KMS-11 (cell line): Measurements from ENCODE around the gene SPRR4.

Experiments
- H2AFZ ChIP-seq: fragments of 200-600 bp; sonication (generic); 2 replicates; pipeline ENCODE4 v1.6.1; 2016; ENCODE audit warnings: antibody characterized with exemption, mixed run types, low read depth
- H3K27ac ChIP-seq: fragments of 200-600 bp; sonication (generic); 2 replicates; pipeline ENCODE4 v1.6.1; 2016; ENCODE audit warnings: mild to moderate bottlenecking, mixed run types
- H3K27me3 ChIP-seq: fragments of 200-600 bp; sonication (generic); 2 replicates; pipeline ENCODE4 v1.6.1; 2017; ENCODE audit warnings: mild to moderate bottlenecking, low read depth, mixed run types, moderate library complexity; ENCODE audit not compliant: insufficient read depth
- H3K36me3 ChIP-seq: fragments of 200-600 bp; sonication (generic); 2 replicates; pipeline ENCODE4 v1.6.1; 2017; ENCODE audit warnings: mild to moderate bottlenecking, mixed run types; ENCODE audit not compliant: insufficient read depth
- H3K4me1 ChIP-seq: fragments of 200-600 bp; sonication (generic); 2 replicates; pipeline ENCODE4 v1.6.1; 2016; ENCODE audit warnings: mild to moderate bottlenecking, low read depth, mixed run types; ENCODE audit not compliant: poor library complexity, severe bottlenecking
- H3K4me2 ChIP-seq: fragments of 200-600 bp; sonication (generic); 2 replicates; pipeline ENCODE4 v1.7.0; 2016; ENCODE audit warnings: mild to moderate bottlenecking, mixed run types
- H3K4me3 ChIP-seq: fragments of 200-600 bp; sonication (generic); IDR thresholded peaks from 2 replicates; pipeline ENCODE4 v1.6.1; 2017; ENCODE audit warnings: low read depth, low read length, mixed read lengths; ENCODE audit not compliant: insufficient read depth
- H3K79me2 ChIP-seq: fragments of 200-600 bp; sonication (generic); 2 replicates; pipeline ENCODE4 v1.6.1; 2016; ENCODE audit warnings: low read depth, mixed run types; ENCODE audit not compliant: insufficient read depth
- H3K9ac ChIP-seq: fragments of 200-600 bp; sonication (generic); 2 replicates; pipeline ENCODE4 v1.6.1; 2016; ENCODE audit warnings: mild to moderate bottlenecking, mixed run types
- H4K20me1 ChIP-seq: fragments of 200-600 bp; sonication (generic); 2 replicates; pipeline ENCODE4 v1.6.1; 2016; ENCODE audit warnings: mild to moderate bottlenecking, mixed run types; ENCODE audit not compliant: insufficient read depth
- CTCF ChIP-seq: fragments of 200-600 bp; sonication (generic); conservative IDR thresholded peaks from 2 replicates; pipeline ENCODE4 v1.6.1; 2017; ENCODE audit warnings: low read depth, mild to moderate bottlenecking, antibody characterized with exemption, low read length, moderate library complexity, mixed read lengths

The SPRR4 gene

GRCh38 chr1:152932170-152932811 lies 38.2 kb upstream of the SPRR4 start:
- Histone ChIP-seq H3K27ac (no peak overlapping the region), H3K4me2 (no peak overlapping the region), H3K9ac (no peak overlapping the region), H3K79me2 (no peaks in the 10 kb centered on the region), H4K20me1 (no peaks in the 10 kb centered on the region), H3K27me3 (no peaks in the 10 kb centered on the region), H3K36me3 (no peaks in the 10 kb centered on the region), H3K4me1 (no peaks in the 10 kb centered on the region), H3K4me3 (no peak overlapping the region), H2AFZ (no peak overlapping the region)
- TF ChIP-seq CTCF = no peak

GRCh38 chr1:152933196-152933595 lies 37.3 kb upstream of the SPRR4 start:
- TF ChIP-seq CTCF = no peak
- Histone ChIP-seq H3K9ac (no peak overlapping the region), H2AFZ (no peak overlapping the region), H3K79me2 (no peaks in the 10 kb centered on the region), H3K4me3 (no peak overlapping the region), H4K20me1 (no peaks in the 10 kb centered on the region), H3K36me3 (no peaks in the 10 kb centered on the region), H3K4me1 (no peaks in the 10 kb centered on the region), H3K27me3 (no peaks in the 10 kb centered on the region), H3K4me2 (no peak overlapping the region), H3K27ac (no peak overlapping the region)

GRCh38 chr1:152940614-152941013 lies 29.8 kb upstream of the SPRR4 start:
- Histone ChIP-seq H3K79me2 (no peaks in the 10 kb centered on the region), H3K27ac (no peak overlapping the region), H2AFZ (no peak overlapping the region), H3K36me3 (no peaks in the 10 kb centered on the region), H4K20me1 (no peaks in the 10 kb centered on the region), H3K4me1 (no peaks in the 10 kb centered on the region), H3K9ac (no peak overlapping the region), H3K27me3 (no peaks in the 10 kb centered on the region), H3K4me3 (no peak overlapping the region), H3K4me2 (no peak overlapping the region)
- no peak for TF ChIP-seq CTCF

GRCh38 chr1:152941037-152941711 lies 29.3 kb upstream of the SPRR4 start:
- TF ChIP-seq CTCF = no peak
- H3K27ac ChIP-seq = no peak overlapping the region
- H3K4me1 ChIP-seq = no peaks in the 10 kb centered on the region
- H3K79me2 ChIP-seq = no peaks in the 10 kb centered on the region
- H3K9ac ChIP-seq = no peak overlapping the region
- no peaks in the 10 kb centered on the region for H4K20me1 ChIP-seq
- no peak overlapping the region for H2AFZ ChIP-seq
- H3K4me3 ChIP-seq = no peak overlapping the region
- no peaks in the 10 kb centered on the region for H3K36me3 ChIP-seq
- H3K27me3 ChIP-seq = no peaks in the 10 kb centered on the region
- H3K4me2 ChIP-seq = no peak overlapping the region
